LNCaP clone FGC (cell line): ENCODE data around the gene NTN5.
"Not testable (repeated sequence)": the region's sequence is repeated elsewhere in the genome, so short reads cannot be mapped to it uniquely, and the experiment has no call there.

ENCODE experiments used
- DNase-seq: peaks from one replicate; pipeline ENCODE4 v3.0.0-alpha.2; 2011; ENCODE audit warnings: low read depth
- H3K4me3 ChIP-seq: 2 replicates; pipeline ENCODE4 v1.5.1; 2011; ENCODE audit warnings: mild to moderate bottlenecking, low read depth, low read length, control low read depth
- CTCF ChIP-seq: IDR thresholded peaks from 2 replicates; pipeline ENCODE4 v1.5.1; 2012; ENCODE audit warnings: mild to moderate bottlenecking; ENCODE audit not compliant: control insufficient read depth, insufficient read depth; ENCODE audit errors: extremely low read depth

The NTN5 gene

DNA sequence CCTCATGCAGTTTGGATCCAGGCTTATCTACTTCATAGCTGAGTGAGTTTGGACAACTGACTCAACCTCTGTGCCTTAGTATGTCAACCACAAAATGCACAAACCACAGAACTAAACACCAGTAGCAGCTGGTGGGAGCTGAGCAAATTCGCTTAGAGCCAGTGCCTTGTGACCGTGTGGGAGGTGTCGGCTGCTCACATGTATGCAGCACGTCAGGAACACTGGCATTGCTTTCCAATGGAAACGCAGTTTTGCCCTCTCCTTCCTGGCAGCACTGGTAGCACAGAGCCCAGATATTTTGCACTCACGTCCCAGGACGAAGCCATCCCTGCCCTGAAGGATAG, 8.3 kb upstream of the NTN5 start:
- DNase-seq: no peak
- no peak for TF ChIP-seq CTCF
- H3K4me3 ChIP-seq: no peak overlapping the region

- no peak for DNase-seq
- H3K4me3 ChIP-seq: no peak overlapping the region
- TF ChIP-seq CTCF: no peak
Measured at GRCh38 chr19:48680436-48681126, 7.8 kb upstream of the NTN5 start.

GRCh38 chr19:48680006-48680405, 7.2 kb upstream of the NTN5 start:
- not testable (repeated sequence) for DNase-seq, H3K4me3 ChIP-seq

DNA sequence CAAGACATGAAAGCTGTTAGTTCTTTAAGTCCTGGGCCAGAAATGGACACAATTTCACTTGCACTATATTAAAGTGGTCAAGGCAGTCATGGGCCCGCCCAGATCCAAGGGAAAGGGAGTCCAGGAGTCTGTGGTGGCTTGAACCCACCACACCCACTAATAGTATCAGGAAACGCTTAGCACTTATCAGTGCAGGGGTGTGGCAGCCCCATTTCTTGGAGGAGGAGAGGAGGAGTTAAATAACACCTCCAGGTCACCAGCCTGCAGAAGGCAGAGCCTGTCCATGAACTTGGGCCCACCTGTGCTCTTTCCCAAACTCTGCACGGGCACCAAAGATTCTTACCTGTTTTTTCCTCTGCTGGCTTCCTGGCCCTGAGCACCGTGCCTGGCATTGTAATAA, 5.4 kb upstream of the NTN5 start:
- no peak for DNase-seq
- TF ChIP-seq CTCF: no peak

GRCh38 chr19:48676887-48677286, 4.1 kb upstream of the NTN5 start:
- no peak overlapping the region for H3K4me3 ChIP-seq
- DNase-seq: no peak
- no peak for TF ChIP-seq CTCF

More for the DNA sequence above, 5.4 kb upstream of the NTN5 start:
- H3K4me3 ChIP-seq: no peak overlapping the region

- H3K4me3 ChIP-seq: no peak overlapping the region
- DNase-seq: no peak
- no peak for TF ChIP-seq CTCF
Measured at GRCh38 chr19:48676487-48676886, 3.7 kb upstream of the NTN5 start.

DNA sequence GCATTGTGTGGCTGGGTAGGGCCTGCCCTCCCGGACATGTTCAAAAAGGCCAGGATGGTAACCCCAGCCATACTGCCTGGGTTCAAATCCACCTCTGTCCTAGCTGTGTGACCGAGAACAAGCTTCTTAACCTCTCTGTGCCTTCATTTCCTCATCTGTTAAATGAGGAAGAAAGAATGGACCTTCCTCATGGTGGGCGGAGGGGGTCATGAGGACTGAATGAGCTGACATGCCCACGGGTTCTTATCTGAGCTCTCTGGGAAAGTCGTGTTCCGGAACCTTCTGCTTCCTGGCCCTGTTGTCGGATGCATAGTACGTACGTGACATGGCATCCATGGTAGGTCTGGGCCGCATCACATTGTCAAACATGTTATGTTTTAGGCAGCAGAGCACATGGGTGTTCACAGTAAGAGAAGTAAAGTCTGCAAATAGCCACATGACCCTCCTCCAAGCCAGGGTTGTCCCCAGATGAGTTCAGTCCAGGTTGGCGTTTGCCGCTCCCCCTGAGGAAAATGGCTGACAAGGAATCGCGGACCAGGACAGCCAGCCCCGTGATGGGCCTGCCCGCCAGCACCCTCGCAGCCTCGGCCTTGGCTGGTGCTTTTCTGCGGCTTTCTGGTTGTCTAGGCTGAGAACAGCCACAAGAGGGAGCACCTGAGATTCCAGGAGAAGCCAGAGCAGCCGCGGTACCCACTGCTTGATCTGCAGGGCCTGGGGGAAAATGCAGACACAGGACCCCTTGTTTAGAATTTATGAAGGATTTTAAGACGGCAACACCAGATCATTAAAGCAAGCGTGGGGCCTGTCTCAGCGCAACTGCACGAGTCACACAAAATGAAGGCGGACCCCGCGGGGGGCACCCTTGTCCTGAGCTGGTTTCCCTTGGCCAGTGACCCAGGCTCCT, 2.4 kb upstream of the NTN5 start:
- no peak for DNase-seq
- TF ChIP-seq CTCF: peak; percentile 69
- H3K4me3 ChIP-seq: no peak overlapping the region
